NAMALWA (cell line): ENCODE data around the gene NCBP3.

Experiments used
- DNase-seq: peaks from one replicate; pipeline ENCODE4 v3.0.0-alpha.2; 2015; ENCODE audit warnings: low spot score

NCBP3 gene

GRCh38 chr17:3754066-3754457, 92.0 kb downstream of the NCBP3 start:
- no peak for DNase-seq

GRCh38 chr17:3753624-3754023, 92.4 kb downstream of the NCBP3 start:
- no peak for DNase-seq
